Measurements from ENCODE around the gene ZNF649.

GRCh38 chr19:51889934-51890333, 14.9 kb downstream of the ZNF649 start:
- TF ChIP-seq CTCF (IDR thresholded peaks at IDR 0.05) (no peak), POLR2A (IDR thresholded peaks at IDR 0.05) (no peak)

Data from lower leg skin (tissue), 3 donors.